Kidney (tissue), 14 donors: ENCODE measurements around the gene NCOR1. TPM values are rescaled to one million over a fixed set of nuclear protein-coding genes. Genes with fewer than 3 reads are reported as not detected.
A peak's percentile ranks its signal among the peaks of the same experiment; 100 is the strongest.
"Not testable (repeated sequence)": the region's sequence is repeated elsewhere in the genome, so short reads cannot be mapped to it uniquely, and the experiment has no call there.

Experiments
- DNase-seq, 5 donors: peaks; one replicate each; pipeline ENCODE4 v3.0.0-alpha.2; 2013 to 2020
- FAIRE-seq: peaks from 2 replicates; lab custom pipeline; 2012; peaks lifted over from hg19 to GRCh38; lab: Jason Lieb, UNC
- H3K27ac ChIP-seq, 2 donors: one replicate each; pipeline ENCODE4 v1.7.0; 2013; ENCODE audit warnings: low read depth in 2 of 2, low read length in 2 of 2, inconsistent platforms in 1 of 2
- H3K27me3 ChIP-seq: one replicate; pipeline ENCODE4 v1.7.1; 2013; ENCODE audit warnings: low read length, inconsistent platforms; ENCODE audit not compliant: control insufficient read depth, insufficient read depth
- H3K36me3 ChIP-seq, 3 donors: one replicate each; pipeline versions ENCODE4 v1.7.0 to v1.7.1; 2013; ENCODE audit warnings: low read length in 3 of 3, control low read depth in 1 of 3, inconsistent platforms in 1 of 3; ENCODE audit not compliant: insufficient read depth in 3 of 3, control insufficient read depth in 2 of 3
- H3K4me1 ChIP-seq, 3 donors: one replicate each; pipeline versions ENCODE4 v1.7.0 to v1.7.1; 2013; ENCODE audit warnings: low read length in 3 of 3, inconsistent platforms in 1 of 3, low read depth in 1 of 3; ENCODE audit not compliant: control insufficient read depth in 2 of 3, insufficient read depth in 2 of 3
- H3K4me3 ChIP-seq, 3 donors: one replicate each; pipeline versions ENCODE4 v1.7.0 to v1.8.1; 2013; ENCODE audit warnings: low read length in 3 of 3, control low read depth in 1 of 3, inconsistent platforms in 1 of 3
- H3K9ac ChIP-seq, 3 donors: one replicate each; pipeline versions ENCODE4 v1.7.0 to v1.7.1; 2013; ENCODE audit warnings: low read length in 3 of 3, control low read depth in 1 of 3, inconsistent platforms in 1 of 3
- H3K9me3 ChIP-seq, 3 donors: one replicate each; pipeline versions ENCODE4 v1.7.0 to v1.7.1; 2013; ENCODE audit warnings: low read length in 3 of 3, control low read depth in 1 of 3, inconsistent platforms in 1 of 3; ENCODE audit not compliant: control insufficient read depth in 2 of 3, insufficient read depth in 1 of 3
- CTCF ChIP-seq: IDR thresholded peaks from 3 replicates; pipeline ENCODE4 v1.5.1; 2012; ENCODE audit warnings: mild to moderate bottlenecking, moderate library complexity, borderline replicate concordance; ENCODE audit not compliant: insufficient read depth; ENCODE audit errors: extremely low read depth
- intact Hi-C: fragments of 100-400 bp; cut with DNase I; formaldehyde crosslinking; loops from one replicate; pipeline ENCODE4 v1.11.1; 2022
- polyA plus RNA-seq: library from polyadenylated mRNA; stranded (reverse); fragments of 350-450 nt; fragmentation: Illumina TruSeq; extraction: RNeasy Lipid Tissue Mini Kit (QIAGEN cat#74804); gene quantifications from one replicate; pipeline ENCODE4 v1.2.3, GENCODE V29; 2014; ENCODE audit warnings: low read depth, low replicate concordance; ENCODE audit not compliant: insufficient read depth
- total RNA-seq: library from RNA; stranded (reverse); fragmentation: NEBNext Ultra II Directional; extraction: Animal tissue kit (Norgen Biotek cat#: 25700); gene quantifications from one replicate; pipeline ENCODE4 v1.2.1, GENCODE V29; 2021
- donor health status: control.
- donor health status: control.
- donor health status: control.
- donor health status: control.
- donor health status: control.
- donor health status: DM: yes; HTN: yes; CAD: no.
- donor health status: Normal renal cell carcinoma (clear cell type).

NCOR1 gene
- total and polyA plus RNA-seq, 2 donors from 2014 or later: 44.9 to 136 TPM

- Histone ChIP-seq H3K9me3 (no peaks in the 10 kb centered on the region), H3K9ac (peak overlapping the region; percentile 63 to 93 (median 90)), H3K27ac (peak overlapping the region; percentile 97 to 98), H3K4me1 (peaks cover 4 to 7% (median 5%) of the 10 kb centered on the region in 3 donors), H3K36me3 (no peaks in the 10 kb centered on the region), H3K27me3 (no peaks in the 10 kb centered on the region), H3K4me3 (peak overlapping the region; percentile 87 to 99 (median 92))
- FAIRE-seq (no peak), DNase-seq (peak in 3 of 5 donors; percentile 71 to 88 (median 72))
- no peak for TF ChIP-seq CTCF
- intact Hi-C loops: no loop called here
These were observed 397 bp downstream of the NCOR1 start for GRCh38 chr17:16215002-16215272.

- Histone ChIP-seq H3K27ac (peak overlapping the region; percentile 97 to 98), H3K36me3 (no peaks in the 10 kb centered on the region), H3K9ac (peak overlapping the region; percentile 63 to 93 (median 90)), H3K4me3 (peak overlapping the region; percentile 87 to 99 (median 92)), H3K9me3 (no peaks in the 10 kb centered on the region), H3K4me1 (peaks cover 4 to 7% (median 5%) of the 10 kb centered on the region in 3 donors), H3K27me3 (no peaks in the 10 kb centered on the region)
- TF ChIP-seq CTCF: no peak
- FAIRE-seq (no peak), DNase-seq (peak in 2 of 5 donors; percentile 26 to 76)
- intact Hi-C loops: no loop called here
These were observed 938 bp downstream of the NCOR1 start for GRCh38 chr17:16214190-16215001.

GRCh38 chr17:16212793-16213192 is 2.5 kb downstream of the NCOR1 start:
- Histone ChIP-seq H3K4me3 (no peak overlapping the region), H3K9ac (no peak overlapping the region), H3K4me1 (peaks cover 3 to 5% (median 4%) of the 10 kb centered on the region in 3 donors), H3K9me3 (no peaks in the 10 kb centered on the region), H3K36me3 (no peaks in the 10 kb centered on the region), H3K27me3 (no peaks in the 10 kb centered on the region), H3K27ac (no peak overlapping the region)
- no peak for TF ChIP-seq CTCF
- intact Hi-C loops: no loop called here
- FAIRE-seq: no peak
- no peak for DNase-seq

- Histone ChIP-seq H3K9me3 (no peaks in the 10 kb centered on the region), H3K27me3 (no peaks in the 10 kb centered on the region), H3K4me3 (no peak overlapping the region), H3K36me3 (no peaks in the 10 kb centered on the region), H3K27ac (no peak overlapping the region), H3K9ac (no peak overlapping the region), H3K4me1 (peaks cover 3 to 5% (median 4%) of the 10 kb centered on the region in 3 donors)
- TF ChIP-seq CTCF: no peak
- FAIRE-seq (no peak), DNase-seq (no peak)
- intact Hi-C loops: no loop called here
These were observed 3.7 kb downstream of the NCOR1 start for GRCh38 chr17:16211590-16211989.

GRCh38 chr17:16204763-16205162 is 10.6 kb downstream of the NCOR1 start:
- H3K9ac ChIP-seq, H3K36me3 ChIP-seq, DNase-seq, H3K27ac ChIP-seq, intact Hi-C loops, H3K4me3 ChIP-seq, H3K9me3 ChIP-seq, FAIRE-seq, H3K27me3 ChIP-seq: not testable (repeated sequence)
- peaks cover 0 to 17% (median 0%) of the 10 kb centered on the region in 3 donors for H3K4me1 ChIP-seq
